ENCODE measurements around the gene RARG. TPM values are rescaled to one million over a fixed set of nuclear protein-coding genes. Genes with fewer than 3 reads are reported as not detected.

Gene RARG
- total RNA-seq, 1 experiment from 2014 or later = 14.0 TPM

- no peak for DNase-seq (ENCODE audit: low spot score)
- intact Hi-C loops (cut with micrococcal nuclease; ENCODE audit: unreplicated experiment) = no loop called here
- Histone ChIP-seq H3K4me1 (ENCODE audit: insufficient read depth, low read length, poor library complexity, severe bottlenecking) (peaks cover 39% of the 10 kb centered on the region), H3K27me3 (replicated peaks; ENCODE audit: insufficient read depth, low read depth, low read length, poor library complexity) (no peaks in the 10 kb centered on the region), H3K27ac (ENCODE audit: low read depth, low read length, poor library complexity, severe bottlenecking) (peak overlapping the region; percentile 16), H3K9me3 (ENCODE audit: low read depth, low read length, poor library complexity, severe bottlenecking) (no peaks in the 10 kb centered on the region), H3K36me3 (ENCODE audit: insufficient read depth, low read length, poor library complexity, severe bottlenecking) (no peaks in the 10 kb centered on the region), H3K4me3 (ENCODE audit: low read depth, low read length, poor library complexity, severe bottlenecking) (no peak overlapping the region)
- ChIA-PET CTCF (no interaction called here), POLR2A (ENCODE audit: low non-redundant PET) (interaction anchor here (0.9 kb wide), 1 partner anchor 60 kb away, joined by 3 read pairs; no protein-coding TSS in a partner anchor)
- no TSS peak for BruUV-seq (replicated peaks)
- TF ChIP-seq EZH2 (IDR thresholded peaks at IDR 0.05; ENCODE audit: borderline replicate concordance, low read depth, low read length, poor library complexity, severe bottlenecking) = no peak
These were observed 6.2 kb downstream of the RARG start for GRCh38 chr12:53225635-53226424.

DNA sequence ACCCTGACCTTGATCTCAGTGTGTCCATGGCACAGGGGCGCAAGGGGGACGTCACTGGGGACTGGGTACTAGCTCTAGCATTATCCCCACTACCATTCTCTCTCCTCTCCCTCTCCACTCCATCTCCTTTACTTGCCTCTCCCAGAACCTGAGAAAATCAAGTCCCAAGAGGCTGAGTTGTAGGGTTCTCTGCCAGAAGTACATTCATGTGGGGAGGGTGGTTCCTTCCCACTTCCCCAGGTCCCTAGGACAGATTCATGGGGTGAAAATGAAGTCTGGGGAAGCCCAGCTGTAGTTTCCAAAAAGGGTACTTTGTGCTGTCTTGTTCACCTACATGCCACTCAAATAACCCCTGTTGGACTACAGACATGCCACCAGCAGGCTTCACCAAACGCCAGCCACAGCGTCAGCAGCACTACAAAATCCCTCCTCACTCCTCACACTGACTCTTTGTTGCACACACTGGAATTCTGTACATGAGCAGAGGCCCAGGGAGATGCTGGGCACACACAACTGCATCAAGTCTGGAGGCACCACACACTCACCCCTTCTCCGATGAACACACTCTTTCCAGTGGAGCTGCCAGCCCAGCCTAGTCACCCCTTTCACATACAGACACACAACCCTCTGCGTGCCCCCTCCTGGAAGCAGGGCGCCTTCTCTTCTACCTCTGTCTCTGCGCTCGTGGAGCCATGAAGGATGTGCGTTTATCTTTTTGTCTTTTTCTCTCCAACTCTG lies 6.9 kb downstream of the RARG start:
- POLR2A ChIA-PET (ENCODE audit: low non-redundant PET) = interaction anchor here (0.9 kb wide), 1 partner anchor 61 kb away, joined by 3 read pairs; no protein-coding TSS in a partner anchor
- intact Hi-C loops (cut with micrococcal nuclease; ENCODE audit: unreplicated experiment) = loop anchor here (5.0 kb wide), 1 partner anchor 42 kb away; the partner anchor contains the start of gene ESPL1
- TF ChIP-seq CTCF (conservative IDR thresholded peaks at IDR 0.05; ENCODE audit: low read depth, low read length) = no peak
- no peak for TF ChIP-seq EZH2 (IDR thresholded peaks at IDR 0.05; ENCODE audit: borderline replicate concordance, low read depth, low read length, poor library complexity, severe bottlenecking)
- no TSS peak for BruUV-seq (replicated peaks)
- H3K36me3 ChIP-seq (ENCODE audit: insufficient read depth, low read length, poor library complexity, severe bottlenecking) = no peaks in the 10 kb centered on the region
- H3K9me3 ChIP-seq (ENCODE audit: low read depth, low read length, poor library complexity, severe bottlenecking) = no peaks in the 10 kb centered on the region
- H3K27me3 ChIP-seq (replicated peaks; ENCODE audit: insufficient read depth, low read depth, low read length, poor library complexity) = no peaks in the 10 kb centered on the region
- peak overlapping the region; percentile 16 for H3K27ac ChIP-seq (ENCODE audit: low read depth, low read length, poor library complexity, severe bottlenecking)
- no peak for DNase-seq (ENCODE audit: low spot score)
- no peak overlapping the region for H3K4me3 ChIP-seq (ENCODE audit: low read depth, low read length, poor library complexity, severe bottlenecking)
- CTCF ChIA-PET = no interaction called here
- H3K4me1 ChIP-seq (ENCODE audit: insufficient read depth, low read length, poor library complexity, severe bottlenecking) = peaks cover 39% of the 10 kb centered on the region

DNA sequence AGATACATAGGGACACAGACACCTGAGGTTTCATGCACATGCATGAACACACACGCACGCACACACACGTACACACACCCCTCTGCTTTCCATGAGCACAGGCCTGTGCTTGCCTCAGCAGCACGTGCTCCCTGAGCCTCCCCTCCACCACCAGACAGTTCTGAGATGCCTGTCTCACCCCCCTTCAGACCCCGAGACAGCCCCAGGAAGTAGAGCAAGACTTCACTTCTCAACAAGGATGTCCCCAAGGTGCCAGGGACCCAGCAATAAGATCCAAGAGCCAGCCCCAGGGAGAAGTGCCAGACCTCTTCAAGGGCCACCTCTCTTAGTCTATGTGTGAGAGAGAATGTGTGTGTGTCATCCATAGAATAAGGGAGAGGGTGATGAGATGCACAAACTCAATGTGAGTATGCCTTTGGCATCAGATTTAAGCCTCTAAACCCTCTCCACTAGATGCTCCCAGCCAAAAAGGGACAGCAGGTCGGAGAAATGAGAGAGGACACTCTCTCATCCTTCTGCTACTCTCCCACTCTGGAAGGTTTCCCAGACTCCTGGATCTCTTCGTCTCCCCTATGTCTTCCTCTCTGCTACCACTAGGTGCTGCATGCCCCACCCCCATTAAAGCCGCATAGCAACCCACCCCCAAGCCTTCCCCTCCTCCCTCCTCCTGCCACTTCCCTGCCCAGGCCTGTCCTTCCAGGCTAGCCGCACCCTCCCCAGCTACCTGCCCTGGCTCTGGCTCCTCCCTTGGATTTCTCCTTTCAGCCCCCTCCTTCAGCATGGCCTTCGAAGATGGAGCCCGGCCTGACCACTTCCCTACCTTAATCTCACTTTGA lies 7.7 kb downstream of the RARG start:
- no TSS peak for BruUV-seq (replicated peaks)
- Histone ChIP-seq H3K4me1 (ENCODE audit: insufficient read depth, low read length, poor library complexity, severe bottlenecking) (peaks cover 43% of the 10 kb centered on the region), H3K9me3 (ENCODE audit: low read depth, low read length, poor library complexity, severe bottlenecking) (no peaks in the 10 kb centered on the region), H3K27me3 (replicated peaks; ENCODE audit: insufficient read depth, low read depth, low read length, poor library complexity) (no peaks in the 10 kb centered on the region), H3K36me3 (ENCODE audit: insufficient read depth, low read length, poor library complexity, severe bottlenecking) (no peaks in the 10 kb centered on the region), H3K27ac (ENCODE audit: low read depth, low read length, poor library complexity, severe bottlenecking) (peak overlapping the region; percentile 53), H3K4me3 (ENCODE audit: low read depth, low read length, poor library complexity, severe bottlenecking) (no peak overlapping the region)
- ChIA-PET CTCF (no interaction called here), POLR2A (ENCODE audit: low non-redundant PET) (no interaction called here)
- intact Hi-C loops (cut with micrococcal nuclease; ENCODE audit: unreplicated experiment) = loop anchor here (5.0 kb wide), 1 partner anchor 43 kb away; the partner anchor contains the start of gene ESPL1
- peak; percentile 50 for DNase-seq (ENCODE audit: low spot score)
- peak; percentile 35; the same call in 1 of the 2 replicates for TF ChIP-seq CTCF (conservative IDR thresholded peaks at IDR 0.05; ENCODE audit: low read depth, low read length)
- no peak for TF ChIP-seq EZH2 (IDR thresholded peaks at IDR 0.05; ENCODE audit: borderline replicate concordance, low read depth, low read length, poor library complexity, severe bottlenecking)
